SU-DHL-6 (cell line): ENCODE measurements around the gene MICALL1.
"Not testable (repeated sequence)": the region's sequence is repeated elsewhere in the genome, so short reads cannot be mapped to it uniquely, and the experiment has no call there.

Experiments used
- H2AFZ ChIP-seq: fragments of 200-600 bp; sonication (generic); 2 replicates; pipeline ENCODE4 v1.6.1; 2014; ENCODE audit warnings: low read depth, mild to moderate bottlenecking, moderate library complexity, mixed read lengths, antibody characterized with exemption, low read length; ENCODE audit not compliant: severe bottlenecking
- H3F3A ChIP-seq: fragments of 200-600 bp; shearing (Covaris generic); 2 replicates; pipeline ENCODE4 v1.6.0; 2016; ENCODE audit warnings: antibody characterized with exemption, mild to moderate bottlenecking; ENCODE audit not compliant: insufficient read depth
- H3K27ac ChIP-seq: fragments of 200-600 bp; sonication (generic); 2 replicates; pipeline ENCODE4 v1.5.1; 2016; ENCODE audit warnings: low read depth, mild to moderate bottlenecking, low read length, moderate library complexity, mixed read lengths
- H3K27me3 ChIP-seq: fragments of 200-600 bp; sonication (generic), shearing (Covaris generic); 2 replicates; pipeline ENCODE4 v1.6.0; 2014; ENCODE audit warnings: mild to moderate bottlenecking, low read length
- H3K36me3 ChIP-seq: fragments of 200-600 bp; sonication (generic); 2 replicates; pipeline ENCODE4 v1.6.1; 2014; ENCODE audit warnings: mild to moderate bottlenecking, low read length, mixed read lengths
- H3K4me2 ChIP-seq: fragments of 300-600, 200-600 bp; shearing (Covaris generic), sonication (generic); 2 replicates; pipeline ENCODE4 v1.6.0; 2014; ENCODE audit warnings: low read length, low read depth, mild to moderate bottlenecking; ENCODE audit not compliant: poor library complexity, severe bottlenecking
- H3K4me3 ChIP-seq: fragments of 200-600 bp; sonication (generic); 2 replicates; pipeline ENCODE4 v1.5.1; 2014; ENCODE audit warnings: antibody characterized with exemption, low read length, mild to moderate bottlenecking, mixed read lengths; ENCODE audit not compliant: insufficient read depth, poor library complexity, severe bottlenecking
- H3K79me2 ChIP-seq: fragments of 200-600 bp; sonication (generic); 2 replicates; pipeline ENCODE4 v1.6.1; 2014; ENCODE audit warnings: mild to moderate bottlenecking, low read length, moderate library complexity; ENCODE audit not compliant: insufficient read depth
- H3K9ac ChIP-seq: fragments of 200-600 bp; sonication (generic); 2 replicates; pipeline ENCODE4 v1.7.0; 2014; ENCODE audit warnings: mild to moderate bottlenecking, low read length
- H3K9me2 ChIP-seq: fragments of 200-600 bp; sonication (generic); replicated peaks from 2 replicates; pipeline ENCODE4 v1.6.1; 2014; ENCODE audit warnings: low read length; ENCODE audit not compliant: insufficient read depth
- H3K9me3 ChIP-seq: fragments of 200-600 bp; sonication (generic); 2 replicates; pipeline ENCODE4 v1.6.1; 2014; ENCODE audit warnings: low read length, mixed read lengths; ENCODE audit not compliant: insufficient read depth
- H4K20me1 ChIP-seq: fragments of 200-600 bp; sonication (generic); 2 replicates; pipeline ENCODE4 v1.6.1; 2014; ENCODE audit warnings: low read depth, mild to moderate bottlenecking, antibody characterized with exemption, low read length, moderate library complexity, mixed read lengths
- CTCF ChIP-seq: fragments of 200-600 bp; sonication (generic); IDR thresholded peaks from one replicate; pipeline ENCODE4 v1.5.1; 2017; ENCODE audit warnings: antibody characterized with exemption, mild to moderate bottlenecking, low read length, moderate library complexity; ENCODE audit not compliant: insufficient read depth, poor library complexity, severe bottlenecking
- EZH2phosphoT487 ChIP-seq: fragments of 200-600 bp; sonication (generic), shearing (Covaris generic); conservative IDR thresholded peaks from 2 replicates; pipeline ENCODE4 v1.6.1; 2018; ENCODE audit warnings: mild to moderate bottlenecking, antibody characterized with exemption, low read length, moderate library complexity, mixed read lengths

Gene MICALL1

GRCh38 chr22:37943825-37944198 lies 37.7 kb downstream of the MICALL1 start:
- no peak for TF ChIP-seq CTCF
- no peak for TF ChIP-seq EZH2phosphoT487
- no peaks in the 10 kb centered on the region for H3K27me3 ChIP-seq
- H3K9me3 ChIP-seq, result no peaks in the 10 kb centered on the region
- H2AFZ ChIP-seq, result no peak overlapping the region
- no peaks in the 10 kb centered on the region for H3K9me2 ChIP-seq
- H3K9ac ChIP-seq, result no peak overlapping the region
- H3K4me2 ChIP-seq, result no peak overlapping the region
- H3K36me3 ChIP-seq, result no peaks in the 10 kb centered on the region
- no peaks in the 10 kb centered on the region for H3F3A ChIP-seq
- H3K4me3 ChIP-seq, result no peak overlapping the region
- no peak overlapping the region for H3K27ac ChIP-seq
- H3K79me2 ChIP-seq, result no peaks in the 10 kb centered on the region
- H4K20me1 ChIP-seq, result no peaks in the 10 kb centered on the region

GRCh38 chr22:37944423-37944822 lies 38.3 kb downstream of the MICALL1 start:
- not testable (repeated sequence) for H3F3A ChIP-seq, H4K20me1 ChIP-seq, H3K9me3 ChIP-seq, H3K4me3 ChIP-seq, H2AFZ ChIP-seq, H3K27ac ChIP-seq, H3K9ac ChIP-seq, H3K36me3 ChIP-seq, H3K27me3 ChIP-seq, H3K4me2 ChIP-seq, H3K9me2 ChIP-seq, H3K79me2 ChIP-seq

- H3K9ac ChIP-seq, H4K20me1 ChIP-seq, H3K9me3 ChIP-seq, H3K36me3 ChIP-seq, H3K4me2 ChIP-seq, H2AFZ ChIP-seq, H3K27ac ChIP-seq, H3F3A ChIP-seq, H3K27me3 ChIP-seq, H3K4me3 ChIP-seq, H3K79me2 ChIP-seq, H3K9me2 ChIP-seq: not testable (repeated sequence)
Measured at GRCh38 chr22:37947142-37947795, 41.2 kb downstream of the MICALL1 start.

- TF ChIP-seq EZH2phosphoT487, result no peak
- TF ChIP-seq CTCF, result no peak
- Histone ChIP-seq H3F3A (no peaks in the 10 kb centered on the region), H3K4me2 (no peak overlapping the region), H3K9me2 (no peaks in the 10 kb centered on the region), H4K20me1 (no peaks in the 10 kb centered on the region), H3K79me2 (peaks cover 20% of the 10 kb centered on the region), H3K9me3 (no peaks in the 10 kb centered on the region), H3K36me3 (no peaks in the 10 kb centered on the region), H3K4me3 (no peak overlapping the region), H2AFZ (no peak overlapping the region), H3K9ac (no peak overlapping the region), H3K27me3 (no peaks in the 10 kb centered on the region), H3K27ac (no peak overlapping the region)
Measured at GRCh38 chr22:37951305-37951704, 45.2 kb downstream of the MICALL1 start.

GRCh38 chr22:37952629-37953028 lies 46.5 kb downstream of the MICALL1 start:
- H3K9me3 ChIP-seq, H3K4me3 ChIP-seq, H3F3A ChIP-seq, H3K27me3 ChIP-seq, H3K36me3 ChIP-seq, H3K27ac ChIP-seq, H4K20me1 ChIP-seq, H3K9me2 ChIP-seq, H2AFZ ChIP-seq: not testable (repeated sequence)
- Histone ChIP-seq H3K4me2 (peak overlapping the region; percentile 64), H3K79me2 (peaks cover 20% of the 10 kb centered on the region), H3K9ac (peak overlapping the region; percentile 92; the same call in 1 of the 2 replicates)
